Measurements from ENCODE around the gene ABI1.

DNA sequence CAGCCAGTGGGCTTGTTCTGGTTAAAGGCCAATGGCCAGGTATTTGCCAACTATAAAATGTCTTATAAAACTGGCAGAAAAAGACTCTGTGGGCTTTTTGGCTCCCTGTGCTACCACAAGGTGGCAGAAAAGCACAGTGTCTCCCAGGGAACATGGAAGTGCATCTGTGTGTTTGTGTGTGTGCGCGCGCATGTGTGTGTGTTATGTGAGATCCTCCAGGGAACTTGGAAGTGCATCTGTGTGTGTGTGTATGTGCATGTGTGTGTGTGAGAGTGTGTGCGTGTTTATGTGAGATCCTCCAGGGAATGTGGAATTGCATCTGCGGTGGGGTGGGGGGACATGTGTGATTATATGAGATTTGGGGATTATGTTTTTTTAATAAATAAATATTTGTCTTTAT, 30.2 kb upstream of the ABI1 start:
- TF ChIP-seq CTCF (conservative IDR thresholded peaks at IDR 0.05) (peak; percentile 69), EZH2 (IDR thresholded peaks at IDR 0.05; ENCODE audit: low read depth) (no peak)

Measured in PC-9 (cell line).